IMR-90 (cell line): Measurements from ENCODE around the gene CLIC3. TPM values are rescaled to one million over a fixed set of nuclear protein-coding genes. Genes with fewer than 3 reads are reported as not detected.

Source experiments
- ATAC-seq: fragments of 200-7000 bp; cut with Tn5 transposase; 2 replicates; pipeline ENCODE4 v1.9.1; 2020; ENCODE audit warnings: low read depth, mild to moderate bottlenecking, moderate library complexity
- BruUV-seq: library from RNA; stranded (reverse); fragments of 400-500 nt; replicated peaks from 2 replicates; lab custom pipeline; 2021; lab: Mats Ljungman, UMichigan
- CTCF ChIA-PET: fragments of 300-600 bp; formaldehyde crosslinking; extraction: SDS; loops from one replicate; lab custom pipeline; 2021; ENCODE audit warnings: antibody characterized with exemption; lab: Yijun Ruan, JAX
- POLR2A ChIA-PET: fragments of 300-600 bp; sonication (Branson Sonifier 250); formaldehyde crosslinking; loops from one replicate; lab custom pipeline; 2022; ENCODE audit warnings: antibody characterized with exemption; ENCODE audit not compliant: unreplicated experiment; lab: Charles Lee
- DNase-seq: peaks from one replicate; pipeline ENCODE4 v3.0.0; 2013
- H2AFZ ChIP-seq: replicated peaks from 2 replicates; pipeline ENCODE3; 2013; ENCODE audit warnings: low read length, mild to moderate bottlenecking; ENCODE audit not compliant: poor library complexity
- H2AK5ac ChIP-seq: 2 replicates; pipeline ENCODE4 v1.6.1; 2013; ENCODE audit warnings: low read depth, low read length, inconsistent platforms
- H2AK9ac ChIP-seq: replicated peaks from 2 replicates; pipeline ENCODE3; 2013; ENCODE audit warnings: mild to moderate bottlenecking, low read depth, low read length, moderate library complexity; ENCODE audit not compliant: poor library complexity
- H2BK120ac ChIP-seq: 2 replicates; pipeline ENCODE4 v1.6.1; 2013; ENCODE audit warnings: low read depth, low read length, inconsistent platforms
- H2BK15ac ChIP-seq: 3 replicates; pipeline ENCODE4 v1.6.1; 2013; ENCODE audit warnings: low read depth, low read length, inconsistent platforms
- H2BK20ac ChIP-seq: 2 replicates; pipeline ENCODE4 v1.6.1; 2013; ENCODE audit warnings: low read depth, mild to moderate bottlenecking, inconsistent platforms, low read length, moderate library complexity
- H2BK5ac ChIP-seq: 2 replicates; pipeline ENCODE4 v1.6.1; 2013; ENCODE audit warnings: mild to moderate bottlenecking, low read depth, low read length, inconsistent platforms; ENCODE audit not compliant: poor library complexity, severe bottlenecking
- H3K14ac ChIP-seq: replicated peaks from 2 replicates; pipeline ENCODE4 v1.6.1; 2013; ENCODE audit warnings: low read depth, low read length, inconsistent platforms
- H3K18ac ChIP-seq: 2 replicates; pipeline ENCODE4 v1.6.1; 2013; ENCODE audit warnings: low read depth, low read length, control low read depth
- H3K23ac ChIP-seq: 2 replicates; pipeline ENCODE4 v1.6.1; 2013; ENCODE audit warnings: low read depth, low read length, inconsistent platforms
- H3K27ac ChIP-seq: 2 replicates; pipeline ENCODE4 v1.5.1; 2013; ENCODE audit warnings: mild to moderate bottlenecking, control low read depth, low read length; ENCODE audit not compliant: insufficient read depth
- H3K27me3 ChIP-seq: 2 replicates; pipeline ENCODE4 v1.6.1; 2013; ENCODE audit warnings: low read length; ENCODE audit not compliant: control insufficient read depth, insufficient read depth
- H3K36me3 ChIP-seq: 2 replicates; pipeline ENCODE4 v1.6.1; 2013; ENCODE audit warnings: low read length, mixed read lengths; ENCODE audit not compliant: control insufficient read depth, insufficient read depth
- H3K4ac ChIP-seq: 2 replicates; pipeline ENCODE4 v1.6.1; 2013; ENCODE audit warnings: low read depth, low read length, inconsistent platforms
- H3K4me1 ChIP-seq: 2 replicates; pipeline ENCODE4 v1.6.1; 2013; ENCODE audit warnings: low read length, mixed read lengths; ENCODE audit not compliant: control insufficient read depth, insufficient read depth
- H3K4me2 ChIP-seq: 2 replicates; pipeline ENCODE4 v1.6.1; 2013; ENCODE audit warnings: low read depth, mild to moderate bottlenecking, control low read depth, low read length, moderate library complexity
- H3K4me3 ChIP-seq: 2 replicates; pipeline ENCODE4 v1.5.1; 2013; ENCODE audit warnings: low read depth, mild to moderate bottlenecking, control low read depth, low read length, moderate library complexity; ENCODE audit not compliant: insufficient read depth
- H3K56ac ChIP-seq: 2 replicates; pipeline ENCODE4 v1.6.1; 2013; ENCODE audit warnings: low read length, inconsistent platforms; ENCODE audit not compliant: insufficient read depth; ENCODE audit errors: extremely low read depth
- H3K79me1 ChIP-seq, 2 experiments: 2 replicates each; pipeline ENCODE4 v1.6.1; 2013; ENCODE audit warnings: low read length in 2 of 2, inconsistent platforms in 1 of 2, low read depth in 1 of 2
- H3K9ac ChIP-seq: 2 replicates; pipeline ENCODE4 v1.6.1; 2013; ENCODE audit warnings: low read depth, low read length, control low read depth
- H3K9me1 ChIP-seq: 2 replicates; pipeline ENCODE4 v1.6.1; 2013; ENCODE audit warnings: low read length, inconsistent platforms; ENCODE audit not compliant: insufficient read depth
- H3K9me3 ChIP-seq: 2 replicates; pipeline ENCODE4 v1.6.1; 2013; ENCODE audit warnings: low read length; ENCODE audit not compliant: control insufficient read depth, insufficient read depth
- H4K20me1 ChIP-seq: 2 replicates; pipeline ENCODE4 v1.6.1; 2013; ENCODE audit warnings: low read length, inconsistent platforms; ENCODE audit not compliant: insufficient read depth
- H4K5ac ChIP-seq: 2 replicates; pipeline ENCODE4 v1.6.1; 2013; ENCODE audit warnings: mild to moderate bottlenecking, low read depth, low read length, control low read depth
- H4K8ac ChIP-seq, 2 experiments: 2 replicates each; pipeline ENCODE4 v1.6.1; 2013; ENCODE audit warnings: low read depth in 2 of 2, low read length in 2 of 2, control low read depth in 1 of 2, inconsistent platforms in 1 of 2
- H4K91ac ChIP-seq: 2 replicates; pipeline ENCODE4 v1.6.1; 2013; ENCODE audit warnings: low read depth, low read length, inconsistent platforms; ENCODE audit not compliant: insufficient read depth
- BHLHE40 ChIP-seq: fragments of 150-350 bp; IDR thresholded peaks from 2 replicates; pipeline ENCODE4 v1.6.1; 2016; ENCODE audit warnings: mild to moderate bottlenecking, low read depth, low read length
- FOS ChIP-seq: fragments of 150-350 bp; IDR thresholded peaks from 2 replicates; pipeline ENCODE4 v1.6.1; 2016; ENCODE audit warnings: low read depth, low read length
- MAFK ChIP-seq: IDR thresholded peaks from 2 replicates; pipeline ENCODE4 v1.6.1; 2012; ENCODE audit warnings: low read depth, low read length, improper control_type of control experiment
- MAZ ChIP-seq: IDR thresholded peaks from 2 replicates; pipeline ENCODE4 v1.6.1; 2012; ENCODE audit warnings: low read depth, mild to moderate bottlenecking, low read length, improper control_type of control experiment, moderate library complexity, borderline replicate concordance
- RAD21 ChIP-seq: IDR thresholded peaks from 2 replicates; pipeline ENCODE4 v1.6.1; 2012; ENCODE audit warnings: low read length, improper control_type of control experiment
- WGBS, 2 experiments: methylation state at CpG; one replicate each; pipeline versions ENCODE4 v1.1.5 to v1.1.7; 2013; ENCODE audit warnings: missing lambda C conversion rate in 2 of 2; ENCODE audit not compliant: insufficient read length in 1 of 2; ENCODE audit errors: extremely low coverage in 2 of 2; 5-methylcytosine and 5-hydroxymethylcytosine counted together
- dilution Hi-C: fragments of 300-500 bp; cut with HindIII; formaldehyde crosslinking; loops from one replicate; pipeline ENCODE4 v1.14.3; 2018; ENCODE audit warnings: low sequenced_read_pairs; ENCODE audit not compliant: unreplicated experiment
- in situ Hi-C: fragments of 300-500 bp; cut with MboI; formaldehyde crosslinking; loops from 3 replicates; pipeline ENCODE4 v1.14.3; 2019; ENCODE audit warnings: low sequenced_read_pairs, inconsistent platforms, mixed read lengths
- intact Hi-C: fragments of 100-400 bp; cut with micrococcal nuclease; formaldehyde crosslinking; loops from 2 replicates; pipeline ENCODE4 v1.10.0; 2022
- polyA plus RNA-seq, 3 experiments: library from polyadenylated mRNA; depleted of rRNA; stranded (reverse); fragments of >200 nt; gene quantifications; 2 replicates each; pipeline ENCODE4 v1.2.3, GENCODE V29; 2012; ENCODE audit warnings: low replicate concordance in 1 of 3
- total RNA-seq: library from RNA; depleted of rRNA; stranded (reverse); fragments of >200 nt; gene quantifications from 2 replicates; pipeline ENCODE4 v1.2.3, GENCODE V29; 2012
- TF ChIP-seq, protein P1 (sequence below): fragments of 150-350 bp; IDR thresholded peaks from 2 replicates; pipeline ENCODE4 v1.6.1; 2016; ENCODE audit warnings: low read depth, mild to moderate bottlenecking, low read length, moderate library complexity, borderline replicate concordance
- TF ChIP-seq, protein P2 (sequence below): fragments of 150-350 bp; IDR thresholded peaks from 2 replicates; pipeline ENCODE4 v1.6.1; 2017; ENCODE audit warnings: mild to moderate bottlenecking, antibody characterized with exemption, low read length, low read depth

The CLIC3 gene
- total and polyA plus RNA-seq, 2 of the 4 experiments (the other 2 are of a cell fraction), result 0.18 to 1.7 TPM

DNA sequence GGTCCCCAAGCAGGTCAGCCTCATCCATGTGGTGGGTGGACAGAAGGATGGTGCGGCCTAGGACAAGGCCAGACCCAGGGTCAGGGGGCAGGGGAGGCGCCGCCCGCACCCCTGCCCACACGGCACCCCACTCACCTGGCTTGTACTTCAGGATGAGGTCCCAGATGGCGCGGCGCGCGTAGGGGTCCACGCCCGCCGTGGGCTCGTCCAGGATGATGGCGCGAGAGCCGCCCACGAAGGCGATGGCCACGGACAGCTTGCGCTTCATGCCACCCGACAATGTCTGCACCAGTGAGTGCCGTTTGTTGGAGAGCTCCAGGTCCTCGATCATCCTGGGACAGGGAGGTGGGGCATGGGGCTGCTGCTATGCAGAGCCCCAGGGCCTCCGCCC is 19.2 kb upstream of the CLIC3 start:
- POLR2A ChIA-PET, result no interaction called here

More for the DNA sequence above, 19.2 kb upstream of the CLIC3 start:
- H4K20me1 ChIP-seq, result no peaks in the 10 kb centered on the region
- H3K23ac ChIP-seq, result no peak overlapping the region
- dilution Hi-C loops, result no loop called here
- in situ Hi-C loops, result no loop called here
- no peak overlapping the region for H4K5ac ChIP-seq
- H4K8ac ChIP-seq, result no peak overlapping the region
- H3K9me1 ChIP-seq, result no peaks in the 10 kb centered on the region
- intact Hi-C loops, result no loop called here
- H3K4me1 ChIP-seq, result no peaks in the 10 kb centered on the region
- no peak overlapping the region for H3K4ac ChIP-seq
- no peak overlapping the region for H2AK9ac ChIP-seq
- H2BK20ac ChIP-seq, result no peak overlapping the region
- H3K36me3 ChIP-seq, result peaks cover 42% of the 10 kb centered on the region
- H3K9ac ChIP-seq, result no peak overlapping the region
- H3K18ac ChIP-seq, result no peak overlapping the region
- H3K79me1 ChIP-seq, result no peaks in the 10 kb centered on the region
- CTCF ChIA-PET, result no interaction called here
- no peak overlapping the region for H4K91ac ChIP-seq
- H2AK5ac ChIP-seq, result no peak overlapping the region
- no peak overlapping the region for H2BK120ac ChIP-seq
- no peak for ATAC-seq
- 100% methylated on average over 14 of the region's 25 CpGs; no CpG with 5 or more reads in 1 of the 2 experiments for WGBS, 2 experiments
- H2BK5ac ChIP-seq, result no peak overlapping the region
- no peaks in the 10 kb centered on the region for H3K27me3 ChIP-seq
- H3K56ac ChIP-seq, result no peak overlapping the region
- no peak overlapping the region for H3K14ac ChIP-seq
- no peak overlapping the region for H3K27ac ChIP-seq
- no peaks in the 10 kb centered on the region for H3K9me3 ChIP-seq
- TF ChIP-seq FOS (no peak), BHLHE40 (no peak), MAZ (no peak), RAD21 (no peak), MAFK (no peak)
- TF ChIP-seq, protein P1, sequence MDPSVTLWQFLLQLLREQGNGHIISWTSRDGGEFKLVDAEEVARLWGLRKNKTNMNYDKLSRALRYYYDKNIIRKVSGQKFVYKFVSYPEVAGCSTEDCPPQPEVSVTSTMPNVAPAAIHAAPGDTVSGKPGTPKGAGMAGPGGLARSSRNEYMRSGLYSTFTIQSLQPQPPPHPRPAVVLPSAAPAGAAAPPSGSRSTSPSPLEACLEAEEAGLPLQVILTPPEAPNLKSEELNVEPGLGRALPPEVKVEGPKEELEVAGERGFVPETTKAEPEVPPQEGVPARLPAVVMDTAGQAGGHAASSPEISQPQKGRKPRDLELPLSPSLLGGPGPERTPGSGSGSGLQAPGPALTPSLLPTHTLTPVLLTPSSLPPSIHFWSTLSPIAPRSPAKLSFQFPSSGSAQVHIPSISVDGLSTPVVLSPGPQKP, result no peak
- TF ChIP-seq, protein P2, sequence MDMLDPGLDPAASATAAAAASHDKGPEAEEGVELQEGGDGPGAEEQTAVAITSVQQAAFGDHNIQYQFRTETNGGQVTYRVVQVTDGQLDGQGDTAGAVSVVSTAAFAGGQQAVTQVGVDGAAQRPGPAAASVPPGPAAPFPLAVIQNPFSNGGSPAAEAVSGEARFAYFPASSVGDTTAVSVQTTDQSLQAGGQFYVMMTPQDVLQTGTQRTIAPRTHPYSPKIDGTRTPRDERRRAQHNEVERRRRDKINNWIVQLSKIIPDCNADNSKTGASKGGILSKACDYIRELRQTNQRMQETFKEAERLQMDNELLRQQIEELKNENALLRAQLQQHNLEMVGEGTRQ, result no peak
- DNase-seq, result no peak
- no peak overlapping the region for H3K4me2 ChIP-seq
- H3K4me3 ChIP-seq, result no peak overlapping the region
- H2AFZ ChIP-seq, result no peak overlapping the region
- no peak overlapping the region for H2BK15ac ChIP-seq
- no TSS peak for BruUV-seq
